ENCODE results near the gene OLFML1. TPM values are rescaled to one million over a fixed set of nuclear protein-coding genes. Genes with fewer than 3 reads are reported as not detected.

Gene OLFML1
- total RNA-seq, 1 donor from 2014 or later, result not detected

DNA sequence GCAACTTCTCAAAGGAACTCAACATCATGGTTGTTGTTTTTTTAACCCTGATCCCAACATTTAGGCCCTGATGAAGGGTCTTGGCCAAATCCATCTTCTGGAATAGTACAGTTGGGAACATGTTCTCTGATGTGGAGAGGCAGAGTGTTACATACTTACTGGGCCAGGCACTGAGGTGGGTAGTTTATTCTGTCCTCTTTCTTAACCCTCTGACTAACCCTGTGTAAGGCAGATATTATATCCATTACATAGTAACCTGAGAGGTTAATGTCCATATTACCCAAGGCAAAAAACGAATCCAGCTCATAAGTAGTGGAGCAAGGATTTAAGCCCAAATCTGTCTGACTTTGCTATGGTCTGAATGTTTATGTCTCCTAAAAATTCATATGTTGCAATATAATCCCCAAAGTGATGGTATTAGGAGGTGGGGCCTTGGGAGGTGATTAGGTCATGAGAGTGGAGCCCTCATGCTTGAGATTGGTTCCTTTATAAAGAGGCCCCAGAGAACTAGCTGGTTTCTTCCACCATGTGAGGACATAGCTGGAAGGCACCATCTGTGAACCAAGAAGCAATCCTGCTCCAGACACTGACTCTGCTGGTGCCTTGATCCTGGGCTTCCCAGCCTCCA is 44.8 kb downstream of the OLFML1 start:
- no peak for DNase-seq (ENCODE audit: extremely low read depth, low read depth, low spot score)

DNA sequence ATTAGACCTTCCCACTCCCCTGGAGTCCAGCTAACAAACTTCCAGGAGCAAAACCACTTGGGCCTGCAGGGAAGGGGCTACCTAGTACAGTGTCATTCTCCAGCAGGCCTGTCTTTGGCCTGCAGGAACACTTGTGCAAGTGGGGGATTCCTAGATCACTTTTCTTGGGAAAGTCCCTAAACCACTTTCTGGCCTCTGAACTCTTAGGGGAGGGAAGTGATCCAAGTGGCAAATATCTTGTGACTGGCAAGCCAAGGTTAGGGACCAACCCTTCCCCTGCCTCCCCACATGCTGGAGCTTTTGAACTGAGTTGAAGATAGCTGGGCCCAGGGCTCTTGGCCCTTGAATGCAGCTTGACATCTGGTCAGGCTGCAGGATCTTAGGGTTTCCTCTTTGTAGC is 45.7 kb downstream of the OLFML1 start:
- no peak for DNase-seq (ENCODE audit: extremely low read depth, low read depth, low spot score)

DNA sequence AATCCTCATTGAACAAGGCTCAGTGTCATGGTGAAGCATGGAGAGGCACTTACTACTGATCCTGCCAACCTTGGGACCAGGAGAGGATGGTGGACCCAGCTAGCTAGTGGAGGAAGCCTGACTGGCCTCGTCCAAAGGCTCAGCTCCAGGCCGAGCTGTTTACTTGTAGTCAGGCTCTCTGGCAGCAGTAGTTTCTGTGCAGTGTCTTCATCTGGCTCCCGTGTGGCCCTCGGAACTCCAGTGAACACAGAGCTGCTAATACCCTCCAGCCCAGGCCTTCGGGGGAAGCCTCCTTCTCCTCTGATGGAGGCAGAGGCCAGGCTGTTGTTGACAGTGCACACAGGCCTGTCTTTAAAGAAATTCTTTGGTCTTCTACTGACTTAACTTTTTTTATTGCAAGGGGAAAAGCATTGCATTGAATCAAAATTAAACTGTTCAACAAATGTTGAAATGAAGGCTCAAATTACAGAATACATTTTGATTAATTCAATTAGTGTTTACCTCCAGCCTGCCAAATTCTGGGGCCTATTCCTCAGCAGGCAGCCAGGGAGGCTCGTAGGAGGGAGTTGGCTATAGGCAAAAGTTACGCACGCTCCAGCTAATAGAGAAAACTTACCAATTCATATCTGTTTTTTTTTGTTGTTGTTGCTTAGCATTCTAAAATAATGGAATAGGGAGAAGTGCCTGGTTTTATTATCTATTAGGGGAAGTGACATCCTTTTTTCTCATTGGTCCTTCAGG is 47.3 kb downstream of the OLFML1 start:
- DNase-seq (ENCODE audit: extremely low read depth, low read depth, low spot score), result no peak

DNA sequence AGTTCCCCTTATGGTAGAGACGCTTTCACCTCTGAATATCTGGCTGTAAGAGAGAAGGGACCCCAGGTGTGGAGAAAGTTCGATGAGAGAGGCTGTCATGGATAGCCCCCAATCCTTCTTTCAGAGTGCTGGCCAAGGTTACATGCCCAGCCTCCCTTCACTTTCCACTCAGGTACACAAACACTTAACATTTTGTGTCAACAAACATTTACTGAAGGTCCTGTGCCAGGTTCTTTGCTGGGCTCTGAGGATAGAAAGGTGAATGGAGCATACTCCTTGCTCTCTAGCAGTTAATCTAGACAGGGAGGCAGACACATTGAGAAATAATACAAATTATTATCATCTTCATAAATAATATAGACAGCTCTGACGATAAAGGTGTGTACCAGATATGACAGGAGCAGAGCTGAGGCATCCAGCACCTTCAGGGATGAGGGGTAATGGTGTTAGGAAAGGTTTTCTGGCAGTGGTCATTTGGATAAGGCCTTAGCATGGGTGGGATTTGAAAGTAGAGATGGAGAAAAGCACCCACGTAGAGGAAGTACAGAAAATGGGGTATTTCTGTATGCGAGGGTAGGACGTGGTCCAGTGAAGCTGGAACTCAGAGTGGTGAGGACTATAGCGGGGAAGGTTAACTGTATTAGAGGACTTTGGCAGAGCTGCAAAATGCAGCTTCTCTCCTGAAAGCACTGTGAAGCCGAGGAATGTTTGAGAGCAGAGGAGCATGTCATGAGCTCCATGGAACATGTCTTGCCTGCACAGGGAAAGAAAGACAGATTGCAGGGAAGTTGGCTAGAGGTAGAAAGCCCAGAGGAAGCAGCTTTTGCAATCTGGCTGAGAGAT is 48.1 kb downstream of the OLFML1 start:
- DNase-seq (ENCODE audit: extremely low read depth, low read depth, low spot score), result no peak

DNA sequence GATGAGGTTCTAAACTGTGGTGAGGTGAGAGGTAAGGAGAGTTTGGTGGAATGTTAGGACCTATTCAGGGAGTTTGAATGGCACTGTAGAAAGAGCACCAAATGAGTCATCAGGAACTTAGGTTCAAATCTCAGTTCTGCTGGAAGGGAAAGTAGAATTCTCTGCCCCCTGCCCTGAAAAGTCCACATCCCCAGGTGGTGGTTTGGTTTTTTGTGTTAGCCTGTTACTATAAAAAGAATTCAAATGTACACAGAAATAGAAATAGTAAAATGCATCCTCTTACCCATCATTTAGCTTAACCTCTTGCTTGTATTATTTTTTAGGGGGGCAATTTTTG is 48.7 kb downstream of the OLFML1 start:
- no peak for DNase-seq (ENCODE audit: extremely low read depth, low read depth, low spot score)

DNA sequence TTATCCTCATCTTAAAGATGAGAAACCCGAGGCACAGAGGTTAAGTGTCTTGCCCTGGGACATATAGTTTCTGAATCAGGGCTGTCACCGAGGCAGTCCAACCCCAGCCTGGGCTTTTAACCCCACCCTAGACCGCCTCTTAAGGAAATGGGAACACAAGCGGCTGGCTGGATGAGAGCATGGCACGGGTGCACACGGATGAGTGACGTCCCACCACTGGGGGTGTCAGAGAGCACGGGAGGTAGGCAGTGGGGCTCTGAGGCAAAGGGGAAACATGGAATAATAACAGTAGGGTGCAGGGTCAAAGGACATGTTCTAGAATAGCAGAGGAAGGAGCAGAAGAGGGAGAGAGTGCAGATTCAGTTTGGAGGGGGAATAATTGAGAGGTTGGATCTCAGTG is 50.8 kb downstream of the OLFML1 start:
- DNase-seq (ENCODE audit: extremely low read depth, low read depth, low spot score), result no peak

DNA sequence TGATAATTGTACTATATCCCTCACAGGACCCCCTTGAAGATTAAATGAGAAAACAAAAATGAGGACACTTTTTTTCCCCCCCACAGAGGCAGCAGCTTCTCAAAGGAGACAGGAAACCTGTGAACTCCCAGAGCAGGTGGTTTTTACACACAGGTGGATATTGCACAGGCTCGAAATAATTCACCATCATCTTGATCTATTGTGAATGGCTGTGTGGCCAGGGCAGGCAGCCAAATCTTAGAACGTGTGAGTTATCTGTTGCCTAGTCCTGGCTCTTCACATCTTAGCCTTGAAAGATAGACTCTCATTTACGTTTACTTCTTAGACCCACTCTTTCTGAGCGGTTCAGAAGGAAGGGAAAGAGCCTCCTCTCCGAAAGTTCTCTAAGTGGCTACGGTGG is 52.0 kb downstream of the OLFML1 start:
- DNase-seq (ENCODE audit: extremely low read depth, low read depth, low spot score), result no peak

DNA sequence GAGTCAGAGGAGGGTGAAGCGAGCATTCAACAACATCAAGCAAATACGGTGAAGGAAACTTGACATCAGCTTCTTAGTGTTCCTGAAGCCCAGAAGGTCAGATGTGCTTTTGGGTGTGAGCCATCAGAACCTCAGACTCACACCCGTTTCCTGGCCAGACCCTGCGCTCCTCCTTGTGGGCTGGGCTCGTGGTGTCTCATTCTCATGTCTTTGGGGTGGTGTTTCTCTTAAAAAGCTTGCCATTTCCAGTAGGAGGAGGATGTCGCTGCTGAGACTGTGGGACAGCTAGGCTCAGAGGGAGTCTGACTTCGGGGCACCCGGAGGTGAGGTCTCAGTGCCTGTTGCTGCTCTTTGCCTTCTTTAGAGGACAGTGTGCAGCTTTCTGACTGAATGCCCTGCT is 52.7 kb downstream of the OLFML1 start:
- DNase-seq (ENCODE audit: extremely low read depth, low read depth, low spot score), result no peak

DNA sequence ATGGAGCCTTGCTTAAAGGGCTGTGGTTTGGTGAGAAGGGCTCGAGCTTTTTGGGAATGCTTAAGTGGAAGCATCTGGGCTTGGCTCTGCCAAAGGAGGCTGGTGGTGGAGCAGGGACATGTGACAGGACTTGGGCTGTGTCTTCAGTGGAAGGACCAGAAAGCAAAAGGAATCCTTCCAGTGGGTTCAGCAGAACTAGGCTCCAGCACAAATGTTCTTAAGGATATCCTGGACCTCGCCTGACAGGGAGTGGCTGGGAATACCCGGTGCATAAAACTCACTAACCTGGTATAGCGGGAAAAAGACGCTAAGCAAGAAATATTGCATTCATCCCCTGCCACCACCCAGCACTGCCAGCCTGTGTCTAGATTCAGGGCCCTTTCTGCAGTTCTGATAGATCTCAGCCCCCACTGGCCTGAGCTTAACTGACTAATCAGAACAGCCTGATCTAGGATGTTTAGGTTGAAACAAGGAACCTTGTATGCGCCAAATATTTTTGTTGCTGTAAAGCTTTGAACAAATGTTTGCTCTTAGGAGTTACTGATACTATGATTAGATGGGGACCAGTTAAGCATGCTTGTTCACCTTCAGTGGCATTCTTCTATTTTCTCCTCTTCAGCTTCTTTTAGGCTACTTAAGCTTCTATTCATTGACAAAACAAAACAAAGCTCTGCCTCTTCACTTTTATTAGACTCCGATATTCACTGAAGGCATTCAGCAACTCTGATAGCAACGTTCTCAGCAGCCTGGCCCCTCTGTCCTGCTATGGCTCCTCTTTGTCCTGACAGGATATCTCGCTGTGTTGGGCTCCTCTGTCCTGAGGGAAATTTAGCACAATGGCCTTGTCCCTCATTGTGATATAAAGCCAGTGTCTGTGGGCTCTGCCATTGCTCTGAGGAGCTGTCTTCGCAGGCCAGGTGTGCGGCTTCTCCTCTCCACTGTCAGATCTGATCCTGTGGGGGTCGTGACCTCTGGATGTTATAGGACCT is 53.5 kb downstream of the OLFML1 start:
- no peak for DNase-seq (ENCODE audit: extremely low read depth, low read depth, low spot score)

DNA sequence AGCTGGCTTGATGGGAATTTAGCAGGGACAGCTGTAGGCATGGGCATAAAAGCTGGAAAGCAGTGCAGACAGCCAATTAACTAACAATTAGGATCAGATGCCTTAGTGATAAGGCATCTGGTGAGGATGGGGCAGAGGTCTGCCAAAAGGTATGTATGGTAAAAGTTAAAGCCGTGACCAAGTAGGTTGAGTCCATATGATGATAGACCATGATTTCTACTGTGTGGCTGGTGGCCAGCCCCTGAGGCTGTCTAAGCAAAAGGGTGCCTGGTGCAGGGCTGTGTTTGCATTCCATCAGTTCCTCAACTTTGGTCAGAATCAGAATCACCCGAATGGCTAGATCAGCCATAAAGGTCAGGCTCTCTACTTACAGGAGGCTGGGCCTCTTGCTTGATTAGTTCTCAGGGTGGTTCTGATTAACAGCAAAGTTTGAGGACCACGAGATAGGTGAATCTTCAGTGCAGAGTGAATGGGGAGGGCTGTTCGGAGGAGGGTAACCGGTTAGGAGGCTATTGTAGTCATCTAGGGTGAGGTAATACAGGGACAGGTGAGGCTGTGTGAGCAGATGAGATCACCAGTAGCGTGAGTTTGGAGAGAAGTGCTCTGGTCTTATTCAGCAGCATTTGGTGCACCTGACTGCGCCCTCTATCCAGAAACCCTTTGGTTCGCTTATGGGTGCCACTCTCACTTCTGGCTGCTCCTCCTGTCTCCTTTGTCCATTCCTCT is 55.7 kb downstream of the OLFML1 start:
- DNase-seq (ENCODE audit: extremely low read depth, low read depth, low spot score), result no peak

DNA sequence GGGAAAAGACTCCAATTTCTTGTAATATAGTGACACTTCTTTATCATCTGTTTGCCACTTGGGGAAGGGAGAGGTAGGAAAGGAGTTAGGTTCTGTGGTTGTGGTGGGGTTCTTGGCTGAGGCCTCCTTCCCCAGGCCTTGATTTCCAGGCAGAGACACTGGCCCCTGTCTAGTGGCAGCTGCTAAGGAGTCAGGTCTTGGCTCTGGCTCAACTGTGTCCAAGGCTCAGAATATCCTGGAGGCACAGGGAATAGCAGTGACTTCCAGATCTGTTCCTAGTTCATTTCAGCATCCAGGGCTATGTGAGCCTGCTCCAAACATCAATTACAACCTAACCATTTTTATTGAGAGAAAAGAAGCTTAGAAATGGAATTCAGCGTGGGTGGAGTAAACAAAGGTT is 58.0 kb downstream of the OLFML1 start:
- no peak for DNase-seq (ENCODE audit: extremely low read depth, low read depth, low spot score)

DNA sequence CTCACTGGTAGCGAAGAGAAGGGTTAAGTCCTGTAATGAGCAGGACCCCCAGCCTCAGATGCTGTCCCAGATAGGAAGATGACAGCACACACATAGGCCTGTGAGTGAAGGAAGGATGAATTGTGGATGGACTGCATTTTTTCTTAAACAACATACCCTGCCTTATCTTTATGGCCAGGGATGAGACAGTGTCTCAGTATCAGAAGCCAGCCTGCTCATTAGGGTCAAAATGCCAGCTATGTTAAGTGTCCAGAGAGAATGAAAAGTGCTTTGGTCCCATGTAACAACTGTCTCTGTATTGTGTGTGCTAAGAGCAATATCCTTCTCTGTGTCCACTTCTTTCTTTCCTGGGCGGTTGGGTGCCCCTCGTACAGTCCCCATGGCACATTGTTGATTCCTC is 58.7 kb downstream of the OLFML1 start:
- no peak for DNase-seq (ENCODE audit: extremely low read depth, low read depth, low spot score)

DNA sequence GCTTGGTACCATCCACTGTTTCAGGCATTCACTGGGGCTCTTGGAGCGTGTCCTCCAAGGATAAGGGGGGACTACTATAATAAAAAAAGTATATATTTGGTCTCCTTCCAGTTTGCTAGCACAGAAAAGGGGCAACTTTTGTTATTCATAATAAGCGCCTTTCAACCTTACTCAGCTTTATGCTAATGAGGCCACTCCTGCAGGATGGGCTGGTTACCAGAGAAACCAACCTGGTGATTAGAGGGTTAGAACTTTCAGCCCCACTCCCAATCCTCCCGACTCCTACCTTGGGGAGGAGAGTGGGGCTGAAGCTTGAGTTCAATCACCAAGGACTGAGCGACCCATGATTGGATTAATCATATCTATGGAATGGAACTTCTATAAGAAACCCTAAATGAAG is 60.3 kb downstream of the OLFML1 start:
- DNase-seq (ENCODE audit: extremely low read depth, low read depth, low spot score), result no peak

DNA sequence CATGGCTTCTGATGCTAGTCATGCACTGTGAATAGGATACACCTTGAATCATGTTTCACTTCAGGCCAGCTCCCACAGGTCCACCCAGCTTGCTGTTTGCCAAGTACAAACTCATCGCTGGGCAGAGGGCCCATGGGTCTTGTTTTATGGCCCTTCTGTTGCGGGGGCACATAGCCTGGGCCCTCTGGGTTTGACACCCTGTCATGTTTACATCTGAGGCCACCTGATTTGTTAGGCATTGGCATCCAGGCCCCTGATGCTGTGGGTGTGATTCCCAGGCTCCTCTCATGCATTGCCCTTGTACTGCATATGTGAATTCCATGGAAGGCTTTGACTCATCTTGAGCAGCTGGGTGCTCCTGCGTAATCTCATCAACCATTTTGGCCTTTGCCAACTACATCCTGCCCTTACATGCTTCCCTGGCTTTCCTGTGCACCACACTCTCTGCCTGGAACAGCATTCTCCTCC is 61.1 kb downstream of the OLFML1 start:
- no peak for DNase-seq (ENCODE audit: extremely low read depth, low read depth, low spot score)

DNA sequence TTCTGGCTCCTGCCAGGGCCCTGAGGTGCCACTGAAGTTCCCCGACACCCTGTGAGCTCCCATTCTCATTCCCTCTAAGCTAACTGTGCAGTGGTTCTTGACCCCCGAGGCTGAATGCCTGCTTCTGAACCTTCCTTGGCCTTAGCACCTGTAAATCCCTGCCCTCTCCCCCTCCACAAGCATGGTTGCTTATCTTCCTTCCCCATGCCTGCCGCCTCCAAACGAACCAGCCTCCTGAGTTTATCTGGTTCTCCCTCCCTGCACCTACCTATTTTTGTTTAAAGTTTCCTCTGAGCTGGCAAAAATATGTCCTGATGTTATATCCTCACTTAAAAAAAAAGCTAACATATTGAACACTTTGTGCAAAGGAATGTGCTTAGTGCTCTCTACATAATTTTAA is 62.4 kb downstream of the OLFML1 start:
- DNase-seq (ENCODE audit: extremely low read depth, low read depth, low spot score), result no peak

DNA sequence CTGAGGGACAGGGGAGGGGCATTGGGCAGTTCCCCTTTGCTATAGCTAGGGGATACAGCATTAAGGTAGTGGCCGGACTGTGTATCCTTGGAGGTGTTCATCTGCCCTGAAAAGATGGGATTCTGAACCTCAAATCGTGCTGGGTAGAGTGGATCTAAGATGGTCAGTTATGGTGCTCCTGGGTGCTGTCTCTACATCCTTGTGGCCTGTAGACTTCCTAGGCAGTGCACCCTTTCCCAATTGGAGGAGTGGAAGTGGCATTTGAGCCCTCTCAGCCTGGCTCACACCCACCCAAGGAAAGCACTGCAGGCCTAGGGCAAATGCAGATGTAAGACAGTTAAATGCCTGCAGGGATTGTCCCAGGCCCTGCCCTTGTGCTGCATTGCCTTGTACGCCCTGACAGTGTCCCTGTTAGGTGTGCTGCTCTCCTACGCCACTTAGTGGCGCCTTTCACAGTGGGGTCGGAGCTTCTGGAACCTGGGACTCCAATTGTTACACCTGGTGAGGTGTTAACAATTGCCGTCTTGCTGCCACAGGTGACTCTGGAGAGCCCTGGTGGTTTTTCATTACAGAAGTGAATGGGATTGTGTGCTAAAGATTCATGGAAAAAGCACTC is 63.5 kb downstream of the OLFML1 start:
- no peak for DNase-seq (ENCODE audit: extremely low read depth, low read depth, low spot score)

DNA sequence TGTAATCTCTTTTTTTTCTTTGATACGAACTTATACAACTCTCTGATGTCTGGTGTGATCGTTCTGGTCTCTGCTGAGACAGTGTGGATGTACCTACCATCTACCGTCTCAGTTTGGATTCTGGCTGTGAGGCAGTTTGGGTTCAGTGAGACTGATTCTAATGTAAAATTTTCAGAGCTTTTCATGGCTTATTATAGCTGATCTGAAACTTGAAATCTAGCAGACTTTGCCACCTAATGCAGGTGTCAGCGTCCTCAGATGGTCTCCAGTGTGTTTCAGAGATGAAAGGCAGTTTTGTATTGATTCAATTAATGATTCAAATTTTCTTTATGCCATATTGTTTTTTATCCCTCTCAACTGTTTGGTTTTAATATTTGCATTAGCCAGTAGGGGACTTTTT is 64.4 kb downstream of the OLFML1 start:
- DNase-seq (ENCODE audit: extremely low read depth, low read depth, low spot score), result no peak

DNA sequence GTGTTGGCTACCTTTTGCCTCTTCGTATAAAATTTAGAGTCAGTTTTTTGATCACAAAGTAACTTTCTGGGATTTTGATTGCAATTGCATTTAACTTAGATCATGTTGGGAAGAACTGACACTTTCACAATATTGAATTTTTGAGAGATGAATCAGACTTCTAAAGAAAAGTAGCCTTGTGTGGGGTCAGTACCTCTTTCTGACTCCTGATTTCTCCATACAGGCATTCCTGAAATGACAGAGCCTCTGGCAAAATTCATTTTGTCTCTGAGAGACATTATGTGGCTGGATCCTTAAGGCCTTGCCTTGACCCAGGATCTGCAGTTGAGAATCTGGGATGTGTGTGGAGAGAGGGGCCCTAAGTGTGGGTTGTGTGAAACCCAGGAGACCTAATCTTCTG is 66.3 kb downstream of the OLFML1 start:
- DNase-seq (ENCODE audit: extremely low read depth, low read depth, low spot score), result no peak

DNA sequence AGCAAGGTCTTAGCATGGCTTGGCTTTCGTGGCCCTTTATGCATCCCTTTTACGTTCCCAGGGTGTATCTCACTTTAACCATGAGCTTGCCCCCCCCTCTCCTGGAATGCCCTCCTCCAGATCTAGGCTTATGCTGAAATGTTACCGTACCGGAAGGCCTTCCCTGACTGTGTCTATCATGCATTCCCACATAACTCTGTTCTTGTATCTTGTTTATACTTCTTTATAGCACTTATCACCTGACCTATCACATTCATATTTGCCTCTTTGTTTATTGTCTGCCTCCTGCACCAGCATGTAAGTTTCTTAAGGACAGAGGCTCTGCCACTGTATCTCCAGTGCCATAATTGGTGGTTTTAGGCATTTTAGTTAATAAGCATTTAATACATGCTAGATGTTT is 67.4 kb downstream of the OLFML1 start:
- no peak for DNase-seq (ENCODE audit: extremely low read depth, low read depth, low spot score)
